Stimulated activated CD4-positive, alpha-beta T cell treated with anti-CD3 and anti-CD28 coated beads, TNF-alpha, amount 100 ng/mL, for 1 hour (primary cell): ENCODE data around the gene MCEE.
"Not testable (repeated sequence)": the region's sequence is repeated elsewhere in the genome, so short reads cannot be mapped to it uniquely, and the experiment has no call there.

Experiments
- DNase-seq, 3 donors: peaks; one replicate each; pipeline ENCODE4 v3.0.0-alpha.2; 2020; ENCODE audit warnings: low read depth in 3 of 3, low spot score in 1 of 3

Gene MCEE

GRCh38 chr2:71130152-71130904, at the start of gene MCEE, which contains the start of gene MPHOSPH10:
TSS of gene MCEE (minus strand) at chr2:71130229. CDS start at chr2:71130219, 10 bp downstream.
TSS of gene MPHOSPH10 (plus strand) at chr2:71130634. CDS start at chr2:71130666, 32 bp downstream.
- DNase-seq: peak; percentile 67 to 86 (median 73)

- not testable (repeated sequence) for DNase-seq
These were observed 48.8 kb upstream of the MCEE start for GRCh38 chr2:71178836-71179235.

GRCh38 chr2:71174207-71174606, 44.2 kb upstream of the MCEE start:
- DNase-seq: no peak

GRCh38 chr2:71173096-71173495, 43.1 kb upstream of the MCEE start:
- DNase-seq: no peak

- DNase-seq: no peak
These were observed 36.8 kb upstream of the MCEE start for GRCh38 chr2:71166812-71167211.

GRCh38 chr2:71157124-71157793, 27.2 kb upstream of the MCEE start:
- DNase-seq: peak; percentile 12 to 39 (median 37)

GRCh38 chr2:71156573-71156972, 26.5 kb upstream of the MCEE start:
- DNase-seq: no peak

- DNase-seq: no peak
These were observed 25.8 kb upstream of the MCEE start for GRCh38 chr2:71155846-71156245.

- no peak for DNase-seq
These were observed 24.8 kb upstream of the MCEE start for GRCh38 chr2:71154798-71155197.

GRCh38 chr2:71154279-71154678, 24.2 kb upstream of the MCEE start:
- no peak for DNase-seq

- DNase-seq: no peak
These were observed 23.7 kb upstream of the MCEE start for GRCh38 chr2:71153585-71154224.

- DNase-seq: no peak
These were observed 21.6 kb upstream of the MCEE start for GRCh38 chr2:71151620-71152019.

- DNase-seq: no peak
These were observed 20.2 kb upstream of the MCEE start for GRCh38 chr2:71150082-71150816.

- no peak for DNase-seq
These were observed 18.6 kb upstream of the MCEE start for GRCh38 chr2:71148506-71149063.

GRCh38 chr2:71143782-71144181, 13.8 kb upstream of the MCEE start:
- DNase-seq: no peak

GRCh38 chr2:71136174-71136573, 6.1 kb upstream of the MCEE start:
- no peak for DNase-seq

GRCh38 chr2:71133603-71134002, 3.6 kb upstream of the MCEE start:
- DNase-seq: no peak

- DNase-seq: not testable (repeated sequence)
These were observed 1.5 kb upstream of the MCEE start for GRCh38 chr2:71131387-71132166.

GRCh38 chr2:71130905-71131244, 846 bp upstream of the MCEE start:
- no peak for DNase-seq

GRCh38 chr2:71129902-71130151, 202 bp downstream of the MCEE start:
- no peak for DNase-seq
